ENCODE measurements around the gene BRF1.

DNA sequence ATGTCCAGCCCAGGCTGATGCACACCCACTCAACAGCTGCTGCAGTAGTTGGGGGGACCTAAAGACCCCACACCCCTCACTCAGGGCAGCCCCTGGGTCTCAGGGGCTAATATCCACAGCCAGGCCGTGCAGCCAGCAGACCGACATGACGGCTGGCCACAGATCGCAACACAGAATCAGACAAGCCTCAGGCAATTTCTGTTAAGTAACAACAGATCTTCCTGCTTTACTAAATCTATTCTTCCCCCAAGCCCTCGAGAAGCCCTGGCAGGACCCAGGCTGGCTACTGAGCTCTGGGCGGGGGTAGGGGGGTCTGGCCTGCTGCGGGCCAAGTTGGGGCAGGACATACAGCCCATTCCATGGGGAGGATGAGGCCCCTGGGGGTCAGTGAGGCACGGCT is 91.7 kb downstream of the BRF1 start:
- peak in 1 of 2 experiments; percentile 73; a peak in 1 of 4 replicates for TF ChIP-seq EP300 (IDR thresholded peaks at IDR 0.05; ENCODE audit: borderline replicate concordance in 1 of 2, low read depth in 1 of 2, low read length in 1 of 2)
- TF ChIP-seq, protein P1, sequence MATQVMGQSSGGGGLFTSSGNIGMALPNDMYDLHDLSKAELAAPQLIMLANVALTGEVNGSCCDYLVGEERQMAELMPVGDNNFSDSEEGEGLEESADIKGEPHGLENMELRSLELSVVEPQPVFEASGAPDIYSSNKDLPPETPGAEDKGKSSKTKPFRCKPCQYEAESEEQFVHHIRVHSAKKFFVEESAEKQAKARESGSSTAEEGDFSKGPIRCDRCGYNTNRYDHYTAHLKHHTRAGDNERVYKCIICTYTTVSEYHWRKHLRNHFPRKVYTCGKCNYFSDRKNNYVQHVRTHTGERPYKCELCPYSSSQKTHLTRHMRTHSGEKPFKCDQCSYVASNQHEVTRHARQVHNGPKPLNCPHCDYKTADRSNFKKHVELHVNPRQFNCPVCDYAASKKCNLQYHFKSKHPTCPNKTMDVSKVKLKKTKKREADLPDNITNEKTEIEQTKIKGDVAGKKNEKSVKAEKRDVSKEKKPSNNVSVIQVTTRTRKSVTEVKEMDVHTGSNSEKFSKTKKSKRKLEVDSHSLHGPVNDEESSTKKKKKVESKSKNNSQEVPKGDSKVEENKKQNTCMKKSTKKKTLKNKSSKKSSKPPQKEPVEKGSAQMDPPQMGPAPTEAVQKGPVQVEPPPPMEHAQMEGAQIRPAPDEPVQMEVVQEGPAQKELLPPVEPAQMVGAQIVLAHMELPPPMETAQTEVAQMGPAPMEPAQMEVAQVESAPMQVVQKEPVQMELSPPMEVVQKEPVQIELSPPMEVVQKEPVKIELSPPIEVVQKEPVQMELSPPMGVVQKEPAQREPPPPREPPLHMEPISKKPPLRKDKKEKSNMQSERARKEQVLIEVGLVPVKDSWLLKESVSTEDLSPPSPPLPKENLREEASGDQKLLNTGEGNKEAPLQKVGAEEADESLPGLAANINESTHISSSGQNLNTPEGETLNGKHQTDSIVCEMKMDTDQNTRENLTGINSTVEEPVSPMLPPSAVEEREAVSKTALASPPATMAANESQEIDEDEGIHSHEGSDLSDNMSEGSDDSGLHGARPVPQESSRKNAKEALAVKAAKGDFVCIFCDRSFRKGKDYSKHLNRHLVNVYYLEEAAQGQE (IDR thresholded peaks at IDR 0.05; ENCODE audit: low read depth, low read length), result no peak
- TF ChIP-seq RAD21 (IDR thresholded peaks at IDR 0.05; ENCODE audit: low read length), result no peak

Measured in SK-N-SH (cell line).